ENCODE results near the gene SGPP2. TPM values are rescaled to one million over a fixed set of nuclear protein-coding genes. Genes with fewer than 3 reads are reported as not detected.

SGPP2 gene
- not detected in 2 replicates for total RNA-seq

GRCh38 chr2:222424276-222424728 lies at the start of gene SGPP2:
TSS of gene SGPP2 (plus strand) at chr2:222424543. CDS start at chr2:222424603, 60 bp downstream.

Other genes with a start within 250 kb of the SGPP2 start
- gene PAX3, start 125.5 kb upstream of the SGPP2 start, total RNA-seq = not detected in 2 replicates
- gene FARSB, start 231.5 kb downstream of the SGPP2 start, total RNA-seq = 10.7 and 17.9 TPM in 2 replicates
- gene MOGAT1, start 247.1 kb downstream of the SGPP2 start, total RNA-seq = not detected in 2 replicates

All from smooth muscle cell of the umbilical artery (primary cell).